HK-2 (cell line): ENCODE measurements around the gene ZNF331.

ENCODE experiments used
- DNase-seq: peaks from one replicate; pipeline ENCODE4 v3.0.0-alpha.2; 2018; ENCODE audit not compliant: unreplicated experiment

The ZNF331 gene

GRCh38 chr19:53571339-53571738 lies 33.4 kb downstream of the ZNF331 start:
- DNase-seq, result no peak

- no peak for DNase-seq
Measured at GRCh38 chr19:53576941-53577653, 39.2 kb downstream of the ZNF331 start.

GRCh38 chr19:53577968-53578367 lies 40.0 kb downstream of the ZNF331 start:
- no peak for DNase-seq

- no peak for DNase-seq
Measured at GRCh38 chr19:53579518-53579917, 41.6 kb downstream of the ZNF331 start.

- no peak for DNase-seq
Measured at GRCh38 chr19:53580871-53581835, 43.2 kb downstream of the ZNF331 start.

GRCh38 chr19:53581871-53582279 lies 43.9 kb downstream of the ZNF331 start:
- no peak for DNase-seq

GRCh38 chr19:53583181-53583580 lies 45.2 kb downstream of the ZNF331 start:
- DNase-seq, result no peak

GRCh38 chr19:53586277-53586691 lies 48.3 kb downstream of the ZNF331 start:
- DNase-seq, result no peak

- no peak for DNase-seq
Measured at GRCh38 chr19:53594811-53595509, 57.0 kb downstream of the ZNF331 start.

- no peak for DNase-seq
Measured at GRCh38 chr19:53595510-53595867, 57.5 kb downstream of the ZNF331 start.

GRCh38 chr19:53596056-53596455 lies 58.1 kb downstream of the ZNF331 start:
- no peak for DNase-seq

GRCh38 chr19:53597023-53597422 lies 59.1 kb downstream of the ZNF331 start:
- DNase-seq, result no peak

GRCh38 chr19:53598361-53598760 lies 60.4 kb downstream of the ZNF331 start:
- DNase-seq, result no peak

GRCh38 chr19:53600217-53600616 lies 62.3 kb downstream of the ZNF331 start:
- DNase-seq, result no peak

GRCh38 chr19:53606031-53606430 lies 68.1 kb downstream of the ZNF331 start:
- no peak for DNase-seq

GRCh38 chr19:53608381-53608780 lies 70.4 kb downstream of the ZNF331 start:
- no peak for DNase-seq

GRCh38 chr19:53612762-53613526 lies 75.0 kb downstream of the ZNF331 start:
- no peak for DNase-seq

- no peak for DNase-seq
Measured at GRCh38 chr19:53621885-53622740, 84.2 kb downstream of the ZNF331 start.

GRCh38 chr19:53624771-53625545 lies 87.0 kb downstream of the ZNF331 start:
- no peak for DNase-seq

- DNase-seq, result no peak
Measured at GRCh38 chr19:53626486-53626885, 88.5 kb downstream of the ZNF331 start.
